ENCODE measurements around the gene DOCK2. TPM values are rescaled to one million over a fixed set of nuclear protein-coding genes. Genes with fewer than 3 reads are reported as not detected.

The DOCK2 gene
- total and polyA plus RNA-seq, 2 of the 8 experiments (the other 6 are each of a cell fraction or from before 2014, with no cell fraction given): 3.9 to 5.7 TPM

DNA sequence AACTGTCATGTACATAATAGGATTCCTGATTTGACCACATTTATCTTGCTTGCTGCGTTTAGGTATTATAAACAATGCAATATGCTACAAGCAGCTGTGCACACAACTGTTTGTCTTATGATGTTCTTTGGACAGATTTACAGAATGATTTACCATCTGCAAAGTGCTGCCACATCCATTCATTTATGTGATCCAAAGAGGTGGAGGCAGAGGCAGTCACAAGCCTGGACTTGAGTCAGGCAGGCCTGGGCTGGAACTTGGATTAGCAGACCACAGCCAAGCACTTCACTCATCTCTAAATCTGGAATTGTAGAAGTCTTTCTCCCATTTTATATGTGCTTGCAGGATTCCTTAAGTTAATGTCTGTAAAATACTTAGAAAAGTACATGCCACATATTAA is 194.3 kb downstream of the DOCK2 start:
- no peaks in the 10 kb centered on the region for H3K9me3 ChIP-seq (ENCODE audit: insufficient read depth in 2 of 2, low read depth in 1 of 2, low read length in 1 of 2)
- H3K14ac ChIP-seq (ENCODE audit: insufficient read length): no peak overlapping the region
- DNase-seq (ENCODE audit: low read depth in 1 of 2, low spot score in 2 of 2) (no peak), FAIRE-seq (no peak)
- no peak overlapping the region for H3K23ac ChIP-seq (ENCODE audit: insufficient read length)
- no peak overlapping the region for H2AFZ ChIP-seq (ENCODE audit: low read length)
- 86% methylated on average over 1 of the region's 1 CpG; no CpG with 5 or more reads in 1 of the 2 experiments for WGBS, 2 experiments (ENCODE audit: extremely low coverage in 1 of 2, insufficient coverage in 1 of 2, insufficient read length in 1 of 2, insufficient replicate concordance in 2 of 2, low coverage in 1 of 2, low lambda C conversion rate in 2 of 2, missing lambda C conversion rate in 1 of 2)
- no peaks in the 10 kb centered on the region for H3K27me3 ChIP-seq (replicated peaks in 1 of 4; ENCODE audit: control insufficient read depth in 3 of 4, extremely low read depth in 1 of 4, insufficient read depth in 3 of 4, low read length in 3 of 4)
- no peak overlapping the region for H3K4ac ChIP-seq (replicated peaks; ENCODE audit: insufficient read length, low read depth, low read length)
- CTCF ChIA-PET (ENCODE audit: partially characterized antibody): interaction anchor here (0.7 to 1.4 kb wide), 2 partner anchors 150 to 773 kb away, joined by 3 to 4 read pairs; no protein-coding TSS in a partner anchor
- no peak overlapping the region for H2BK12ac ChIP-seq (ENCODE audit: low read depth, low read length)
- no peak overlapping the region for H3K18ac ChIP-seq (ENCODE audit: extremely low read depth, low read length)
- no peak overlapping the region for H4K91ac ChIP-seq (replicated peaks; ENCODE audit: insufficient read length, low read length)
- no peaks in the 10 kb centered on the region for H3K23me2 ChIP-seq (ENCODE audit: low read depth, low read length)
- no peak overlapping the region for H2BK5ac ChIP-seq (ENCODE audit: low read depth, low read length)
- no peak overlapping the region for H2AK5ac ChIP-seq (ENCODE audit: low read depth, low read length)
- POLR2A ChIA-PET (ENCODE audit: partially characterized antibody): no interaction called here
- H3K79me1 ChIP-seq (ENCODE audit: low read depth, low read length): no peaks in the 10 kb centered on the region
- no peak overlapping the region for H3K4me3 ChIP-seq (ENCODE audit: extremely low read depth in 1 of 4, insufficient read depth in 2 of 4, low read depth in 3 of 4, low read length in 4 of 4)
- no peak overlapping the region for H2BK15ac ChIP-seq (ENCODE audit: low read length)
- no peak overlapping the region for H3K56ac ChIP-seq (replicated peaks; ENCODE audit: insufficient read length, low read depth, low read length)
- no peak overlapping the region for H4K5ac ChIP-seq (ENCODE audit: insufficient read length, low read depth, low read length)
- no peak for TF ChIP-seq TCF12 (IDR thresholded peaks at IDR 0.05; ENCODE audit: low read depth, low read length)
- TF ChIP-seq JUND (IDR thresholded peaks at IDR 0.05; ENCODE audit: low read length): no peak
- TF ChIP-seq RBBP5 (IDR thresholded peaks at IDR 0.05; ENCODE audit: borderline replicate concordance, low read depth, low read length): no peak
- TF ChIP-seq RAD21 (IDR thresholded peaks at IDR 0.05 in 1 of 2, conservative IDR thresholded peaks at IDR 0.05 in 1 of 2; ENCODE audit: low read depth in 2 of 2, low read length in 2 of 2): no peak
- H3K36me3 ChIP-seq (ENCODE audit: control insufficient read depth in 2 of 4, insufficient read depth in 4 of 4, low read length in 3 of 4): no peaks in the 10 kb centered on the region
- no peak overlapping the region for H3K27ac ChIP-seq (ENCODE audit: low read depth, low read length)
- H3K9ac ChIP-seq (replicated peaks in 1 of 4; ENCODE audit: extremely low read depth in 1 of 4, low read depth in 3 of 4, low read length in 3 of 4): no peak overlapping the region
- H3K4me2 ChIP-seq (ENCODE audit: insufficient read depth in 1 of 2, low read depth in 2 of 2, low read length in 2 of 2): no peak overlapping the region
- H2BK20ac ChIP-seq (ENCODE audit: low read length): no peak overlapping the region
- H2BK120ac ChIP-seq (replicated peaks; ENCODE audit: low read depth, low read length): no peak overlapping the region
- H4K8ac ChIP-seq (ENCODE audit: extremely low read depth, insufficient read depth, low read length): no peak overlapping the region
- H3K4me1 ChIP-seq (replicated peaks in 1 of 4; ENCODE audit: control insufficient read depth in 3 of 4, insufficient read depth in 4 of 4, low read length in 3 of 4): peaks cover 0 to 3% (median 0%) of the 10 kb centered on the region in 4 experiments; a peak in 1 of 7 replicates
- H3K79me2 ChIP-seq (ENCODE audit: control insufficient read depth in 1 of 2, insufficient read depth in 2 of 2, low read length in 2 of 2): no peaks in the 10 kb centered on the region
- H4K20me1 ChIP-seq (replicated peaks in 1 of 2; ENCODE audit: control insufficient read depth in 1 of 2, insufficient read depth in 2 of 2, low read length in 2 of 2): no peaks in the 10 kb centered on the region
